NCI-H345 (cell line): ENCODE results near the gene RFX2.
A peak's percentile ranks its signal among the peaks of the same experiment; 100 is the strongest.
"Not testable (repeated sequence)": the region's sequence is repeated elsewhere in the genome, so short reads cannot be mapped to it uniquely, and the experiment has no call there.

Source experiments
- DNase-seq: peaks from one replicate; lab custom pipeline; 2025; lab: John Stamatoyannopoulos, UW

RFX2 gene

DNA sequence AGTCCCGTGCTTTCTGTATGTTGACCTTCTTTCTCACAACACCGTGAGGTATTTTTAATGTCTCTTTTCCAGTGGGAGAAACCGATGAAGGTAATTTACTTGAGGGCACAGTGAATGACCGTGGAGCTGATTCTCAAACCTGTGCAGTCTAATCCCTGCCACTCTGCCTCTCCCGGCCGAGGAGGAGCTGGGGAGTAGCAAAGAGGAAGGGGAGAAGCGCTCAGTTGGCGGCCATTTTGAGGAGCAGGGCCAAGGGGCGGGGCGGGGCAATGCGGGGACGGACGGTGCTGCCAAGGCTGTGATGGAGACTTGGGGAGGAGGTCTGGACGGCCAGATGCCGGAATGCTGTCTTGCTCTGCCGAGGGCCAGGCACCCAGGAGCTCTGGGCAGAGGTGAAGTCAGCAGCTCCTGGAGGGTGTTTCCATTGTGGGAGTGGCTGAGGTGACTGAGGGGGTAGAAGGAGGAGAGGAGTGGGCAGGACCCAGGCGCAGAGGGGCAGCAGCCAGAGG is 120.0 kb downstream of the RFX2 start:
- peak; percentile 55 for DNase-seq

DNA sequence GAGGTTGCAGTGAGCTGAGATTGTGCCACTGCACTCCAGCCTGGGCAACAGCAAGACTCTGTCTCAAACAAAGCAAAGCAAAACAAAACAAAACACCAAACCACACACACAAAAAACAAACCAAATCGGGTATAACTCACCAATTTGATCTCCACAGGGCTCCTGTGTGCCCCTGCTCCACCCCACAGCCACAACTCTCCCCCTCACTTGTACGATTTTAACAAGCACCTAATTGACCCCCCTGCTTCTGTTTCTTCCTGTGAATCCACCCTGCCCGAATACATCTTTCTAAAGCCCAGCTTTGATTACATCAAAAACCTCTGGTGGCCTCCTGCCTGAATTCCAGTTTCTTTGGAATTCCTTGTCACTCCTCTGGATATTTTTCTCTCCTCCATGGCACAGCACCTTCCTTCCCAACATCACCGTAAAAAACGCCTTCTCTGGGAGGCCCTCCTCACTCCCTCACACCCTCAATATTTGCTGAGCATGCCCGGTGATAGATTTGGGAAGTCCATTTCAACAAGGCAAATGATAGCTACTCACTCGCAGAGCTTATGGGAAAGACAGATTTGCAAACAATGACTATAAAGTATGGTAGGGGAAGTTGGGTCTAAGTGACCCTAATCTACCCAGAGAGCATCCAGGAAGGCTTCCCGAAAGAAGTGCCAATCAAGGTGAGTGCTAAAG is 120.8 kb downstream of the RFX2 start:
- DNase-seq = no peak

- peak; percentile 25 for DNase-seq
Observed at GRCh38 chr19:5988517-5989387, 121.5 kb downstream of the RFX2 start.

DNA sequence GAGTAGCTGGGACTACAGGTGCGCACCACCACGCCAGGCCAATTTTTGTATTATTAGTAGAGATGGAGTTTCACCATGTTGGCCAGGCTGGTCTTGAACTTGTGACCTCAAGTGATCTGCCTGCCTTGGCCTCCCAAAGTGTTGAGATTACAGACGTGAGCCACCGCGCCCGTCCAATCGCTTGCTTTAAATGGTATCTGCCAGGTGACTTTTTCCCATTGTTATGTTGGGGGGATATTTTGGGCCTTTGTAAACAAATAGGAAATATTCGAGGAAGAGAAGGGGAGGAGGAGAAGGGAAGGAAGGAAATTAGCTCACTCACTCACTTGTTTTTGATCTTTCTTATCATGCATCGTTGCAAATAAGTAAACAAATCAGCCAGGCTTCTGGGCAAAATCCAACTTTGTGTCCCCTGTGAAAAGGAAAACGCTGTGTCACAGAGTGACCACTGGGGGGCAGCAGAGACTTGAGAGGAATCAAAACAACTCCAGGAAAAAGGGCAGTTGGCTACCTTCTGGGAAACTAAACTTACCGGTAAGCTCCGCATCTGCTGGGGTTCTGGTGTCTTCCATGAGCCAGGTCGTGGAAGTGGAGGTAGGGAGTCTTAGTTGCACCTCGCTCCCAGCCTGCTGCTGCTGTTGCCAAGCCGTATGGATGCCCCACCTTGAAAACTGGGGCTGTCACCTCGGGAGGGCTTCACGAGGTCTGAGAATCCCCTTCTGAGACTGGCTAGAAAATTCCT is 123.1 kb downstream of the RFX2 start:
- peak; percentile 91 for DNase-seq

DNA sequence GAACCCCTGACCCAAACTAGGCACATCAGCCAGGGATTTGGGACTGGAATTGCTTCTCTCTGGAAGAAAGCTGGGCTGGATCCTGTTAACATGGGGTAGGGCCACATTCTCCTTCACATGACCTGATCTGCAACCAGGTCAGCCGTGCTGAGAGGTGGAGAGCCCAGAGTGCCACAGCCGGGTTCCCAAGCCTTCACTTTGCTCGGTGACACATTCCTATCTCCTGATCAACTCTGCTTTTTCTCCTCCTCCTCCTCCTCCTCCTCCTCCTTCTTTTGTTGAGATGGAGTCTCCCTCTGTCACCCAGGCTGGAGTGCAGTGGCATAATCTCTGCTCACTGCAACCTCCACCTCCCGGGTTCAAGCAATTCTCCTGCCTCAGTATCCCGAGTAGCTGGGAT is 124.5 kb downstream of the RFX2 start:
- not testable (repeated sequence) for DNase-seq

GRCh38 chr19:5985098-5985783 is 125.1 kb downstream of the RFX2 start:
- DNase-seq = no peak

- no peak for DNase-seq
Observed at GRCh38 chr19:5984600-5984999, 125.7 kb downstream of the RFX2 start.

GRCh38 chr19:5983367-5983955 is 126.8 kb downstream of the RFX2 start:
- no peak for DNase-seq

GRCh38 chr19:5978606-5979552 is 131.4 kb downstream of the RFX2 start:
- no peak for DNase-seq

DNA sequence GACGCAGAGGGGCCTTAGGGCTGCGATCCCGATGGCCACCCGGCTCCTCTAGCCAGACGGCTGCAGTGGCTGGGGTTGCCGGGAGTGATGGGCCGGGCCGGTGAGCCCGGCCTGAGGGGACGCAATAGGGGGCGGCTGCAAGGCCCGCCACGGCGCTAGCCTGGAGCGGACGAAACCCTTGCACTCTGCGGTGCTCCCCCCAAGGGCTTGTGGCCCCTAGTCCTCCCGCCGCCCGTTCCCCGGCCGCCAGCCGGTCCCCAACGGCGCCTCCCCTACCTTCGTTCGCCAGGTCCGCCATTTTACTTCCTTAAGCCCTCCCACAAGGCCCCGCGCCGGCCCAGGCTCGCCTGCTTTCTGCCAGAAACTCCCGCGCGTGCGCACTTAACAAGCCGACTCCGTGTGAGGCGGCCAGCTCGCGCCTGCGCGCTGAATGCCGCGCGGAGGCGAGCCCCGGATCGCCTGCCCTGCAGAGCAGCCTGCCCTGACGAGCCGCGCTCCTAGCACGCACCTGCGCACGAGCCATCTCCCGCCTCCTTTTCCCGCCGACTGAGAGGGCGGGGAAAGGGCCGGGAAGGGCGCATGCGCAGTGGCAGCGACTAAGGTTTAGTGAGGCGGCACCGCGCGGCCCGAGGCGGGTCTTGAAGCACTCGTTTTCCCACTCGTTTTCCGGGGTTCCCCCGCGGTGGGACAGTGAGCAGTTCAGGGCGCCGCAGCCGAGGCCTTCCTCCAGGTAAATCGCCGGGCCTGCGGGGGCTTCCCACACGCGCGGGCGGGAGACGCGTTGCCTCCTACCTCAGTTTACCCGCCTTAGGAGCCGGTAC is 132.3 kb downstream of the RFX2 start, which contains the start of gene RANBP3:
RANBP3 (minus strand) TSS at position 356 of the 821 bp plus-strand sequence; CDS start at position 298, 58 bp downstream.
- DNase-seq = peak; percentile 99

DNA sequence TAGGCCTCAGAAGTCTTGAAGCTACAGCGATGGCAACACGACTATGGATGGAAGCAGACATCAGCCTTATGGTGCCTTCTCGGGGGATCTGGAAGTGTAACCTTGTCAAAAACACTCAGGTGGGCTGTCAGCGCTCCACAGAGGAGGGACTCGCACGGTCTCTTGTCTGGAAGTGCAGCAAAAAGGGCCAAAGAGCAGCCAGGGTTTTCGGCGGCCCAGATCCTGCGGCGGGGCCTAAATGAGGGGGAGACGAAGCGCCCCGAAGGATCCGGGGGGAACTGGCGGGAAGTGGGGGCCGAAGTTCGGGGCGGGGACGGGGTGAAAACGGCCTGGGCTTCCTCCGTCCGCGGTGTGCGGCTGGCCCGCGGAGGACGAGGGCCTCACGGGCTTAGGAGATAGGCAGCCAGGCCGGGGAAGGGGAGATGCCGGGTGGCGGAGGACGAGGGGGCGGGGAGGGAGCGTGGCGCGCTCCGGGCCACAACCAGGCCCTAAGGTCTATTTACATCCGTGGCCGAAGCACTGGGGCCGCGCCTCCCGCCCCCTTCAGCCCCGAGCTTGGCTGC is 133.0 kb downstream of the RFX2 start:
- DNase-seq = no peak

DNA sequence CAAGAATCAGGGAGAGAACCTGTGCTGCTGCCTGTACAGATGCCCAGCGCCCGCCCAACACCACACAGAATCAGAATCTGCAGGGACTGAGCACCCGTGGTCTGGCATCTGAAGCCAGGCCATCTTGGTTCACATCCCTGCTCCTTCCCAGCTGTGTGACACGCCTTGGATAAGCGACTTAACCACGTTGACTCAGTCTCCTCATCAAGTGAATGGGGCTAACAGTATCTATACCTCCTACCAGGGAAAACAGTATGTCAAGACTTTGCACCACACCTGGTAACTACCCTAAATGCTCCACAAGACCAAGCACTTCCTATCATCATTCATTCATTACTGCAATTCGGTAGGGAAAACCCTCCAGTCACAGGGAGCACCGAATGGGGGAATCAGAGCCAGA is 133.5 kb downstream of the RFX2 start:
- no peak for DNase-seq

GRCh38 chr19:5975388-5975728 is 134.9 kb downstream of the RFX2 start:
- DNase-seq = no peak

- no peak for DNase-seq
Observed at GRCh38 chr19:5974721-5975387, 135.4 kb downstream of the RFX2 start.

DNA sequence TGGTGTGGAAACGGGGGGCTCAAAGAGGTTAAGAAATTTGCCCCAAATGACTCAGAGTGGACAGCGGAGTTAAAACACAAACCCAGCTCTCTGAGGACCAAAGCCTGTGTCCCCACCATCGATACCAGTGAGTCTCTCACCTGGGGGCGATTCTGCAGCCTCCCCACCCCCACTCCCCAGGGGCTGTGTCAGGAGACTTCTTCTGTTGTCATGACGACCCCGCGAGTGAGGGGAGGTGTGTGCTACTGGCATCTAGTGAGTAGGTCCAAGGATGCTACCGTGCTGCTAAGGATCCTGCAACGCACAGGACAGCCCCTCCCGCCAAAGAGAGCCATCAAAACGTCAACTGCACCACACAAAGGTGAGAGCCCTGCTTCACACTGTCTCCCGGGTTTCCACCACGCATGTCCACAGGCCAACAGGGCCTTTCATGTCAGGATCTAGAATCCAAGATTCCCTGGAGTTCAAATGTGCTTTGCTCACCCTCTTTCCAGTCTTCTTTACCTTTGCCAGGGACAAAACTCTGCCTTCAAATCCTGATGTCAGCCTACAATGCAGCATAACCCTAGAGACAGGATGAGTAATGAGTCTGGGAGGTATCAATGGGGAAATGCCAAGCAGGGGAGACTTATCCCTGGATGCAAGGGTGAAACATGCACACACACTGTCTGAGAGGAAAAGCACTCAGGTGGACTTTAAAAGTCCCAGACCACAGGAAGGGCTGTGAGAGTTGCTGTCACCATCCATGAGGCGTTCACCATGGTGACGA is 136.2 kb downstream of the RFX2 start:
- no peak for DNase-seq

GRCh38 chr19:5973376-5973775 is 136.9 kb downstream of the RFX2 start:
- no peak for DNase-seq

DNA sequence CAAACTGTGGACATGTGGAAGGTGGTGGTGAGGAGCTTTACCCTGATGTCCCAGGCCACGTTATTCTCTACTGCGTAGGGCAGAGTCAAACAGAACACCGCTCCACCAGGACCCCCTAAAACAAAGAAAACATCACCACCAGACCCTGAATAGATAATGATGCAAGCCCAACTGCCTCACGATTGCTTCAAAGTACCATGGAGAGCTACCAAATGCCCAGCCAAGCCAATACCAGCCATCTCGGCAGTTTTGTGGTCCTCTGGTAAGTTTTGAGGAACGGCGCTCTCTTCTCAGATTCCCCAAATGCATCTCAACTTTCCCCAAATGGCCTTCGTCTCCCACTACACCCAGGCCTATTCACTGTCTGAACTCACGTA is 138.0 kb downstream of the RFX2 start:
- DNase-seq = no peak
